HG03103 (cell line): ENCODE measurements around the gene GBGT1.

ENCODE experiments used
- ATAC-seq: cut with Tn5 transposase; IDR thresholded peaks from one replicate; pipeline ENCODE4 v1.9.1; 2021; ENCODE audit warnings: low read depth; ENCODE audit not compliant: unreplicated experiment

GBGT1 gene

DNA sequence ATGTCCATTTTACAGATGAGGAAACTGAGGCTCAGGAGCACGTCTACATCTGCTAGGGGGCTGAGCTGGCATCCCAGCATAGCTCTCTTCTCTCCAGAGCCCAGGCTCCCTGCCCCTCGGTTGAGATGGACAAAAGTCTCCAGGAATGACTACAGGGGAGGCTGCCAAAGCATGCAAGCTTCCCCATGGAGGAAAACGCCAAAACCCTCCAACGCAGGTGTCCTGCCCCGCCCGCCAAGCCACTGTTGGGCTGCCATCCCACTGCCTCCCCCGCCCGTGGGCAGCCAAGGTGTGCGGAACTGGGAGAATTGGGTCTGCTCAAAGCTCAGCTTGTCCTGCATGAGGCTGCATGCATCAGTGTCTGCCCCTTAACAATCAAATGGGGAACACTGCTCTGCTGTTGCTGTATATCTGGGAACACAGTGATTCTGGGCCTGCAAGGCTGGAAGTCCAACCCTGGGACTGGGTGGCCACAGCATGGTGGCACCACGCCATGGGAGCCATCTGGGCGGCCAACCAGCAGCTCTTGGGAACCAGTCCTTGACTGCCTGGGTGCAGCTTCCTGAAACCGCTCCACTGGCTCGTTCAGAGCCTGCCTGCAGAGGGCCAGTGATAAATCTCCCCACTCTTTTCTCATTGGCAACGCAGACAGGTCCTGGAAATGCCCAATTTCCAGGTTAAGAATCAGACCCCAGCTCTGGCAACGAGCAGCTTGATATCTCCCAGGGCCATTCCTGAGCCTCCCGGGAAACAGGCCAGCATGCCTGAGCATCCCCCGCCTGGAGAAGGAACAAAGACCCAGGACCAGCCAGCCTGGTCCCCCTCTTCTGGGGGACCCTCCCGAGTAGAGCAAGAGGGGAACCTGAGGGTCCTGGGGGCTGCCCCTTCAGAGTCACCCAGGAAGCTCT, 46.2 kb downstream of the GBGT1 start:
- no peak for ATAC-seq

DNA sequence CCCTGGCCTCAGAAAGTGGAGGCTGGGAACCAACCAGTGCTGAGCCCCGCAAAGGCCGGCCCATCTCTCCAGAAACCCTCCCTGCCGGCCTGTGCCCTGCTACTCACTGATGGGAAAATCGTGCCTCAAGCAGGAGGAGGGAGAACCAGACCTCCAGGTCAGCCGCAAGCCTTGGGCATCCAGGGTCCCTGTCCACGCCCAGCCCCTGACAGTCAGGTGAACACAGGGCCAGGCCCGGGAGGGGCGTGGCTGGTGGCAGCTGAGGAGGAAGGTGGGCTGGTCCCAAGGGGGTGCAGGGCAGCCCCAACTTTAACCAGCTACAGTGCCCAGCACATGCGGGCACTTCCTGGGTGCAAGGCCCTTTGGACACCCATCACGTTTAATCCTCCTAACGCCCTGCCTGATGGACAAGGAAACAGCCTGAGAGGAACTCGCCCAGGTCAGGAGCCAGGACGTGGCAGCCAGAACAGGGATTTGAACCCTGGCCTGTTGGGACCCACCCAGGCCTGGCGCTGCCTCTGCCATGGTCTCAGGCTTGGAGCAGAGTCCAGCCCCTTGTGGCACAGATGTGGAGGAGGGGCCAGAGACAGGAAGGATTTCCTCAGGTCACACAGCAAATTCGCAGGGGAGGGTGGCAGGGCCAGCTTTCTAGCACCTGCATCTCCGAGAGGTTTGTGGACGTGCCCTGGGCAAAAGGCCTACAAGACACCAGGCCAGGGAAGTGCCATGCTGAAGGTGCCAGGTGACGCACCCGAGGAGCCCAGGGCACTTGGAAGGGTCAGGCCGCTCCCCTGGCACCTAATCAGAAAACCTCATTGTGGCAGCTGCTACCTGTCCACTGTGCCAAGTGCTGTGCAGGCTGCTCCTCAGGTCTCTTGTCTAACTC, 47.1 kb downstream of the GBGT1 start:
- ATAC-seq, result no peak

DNA sequence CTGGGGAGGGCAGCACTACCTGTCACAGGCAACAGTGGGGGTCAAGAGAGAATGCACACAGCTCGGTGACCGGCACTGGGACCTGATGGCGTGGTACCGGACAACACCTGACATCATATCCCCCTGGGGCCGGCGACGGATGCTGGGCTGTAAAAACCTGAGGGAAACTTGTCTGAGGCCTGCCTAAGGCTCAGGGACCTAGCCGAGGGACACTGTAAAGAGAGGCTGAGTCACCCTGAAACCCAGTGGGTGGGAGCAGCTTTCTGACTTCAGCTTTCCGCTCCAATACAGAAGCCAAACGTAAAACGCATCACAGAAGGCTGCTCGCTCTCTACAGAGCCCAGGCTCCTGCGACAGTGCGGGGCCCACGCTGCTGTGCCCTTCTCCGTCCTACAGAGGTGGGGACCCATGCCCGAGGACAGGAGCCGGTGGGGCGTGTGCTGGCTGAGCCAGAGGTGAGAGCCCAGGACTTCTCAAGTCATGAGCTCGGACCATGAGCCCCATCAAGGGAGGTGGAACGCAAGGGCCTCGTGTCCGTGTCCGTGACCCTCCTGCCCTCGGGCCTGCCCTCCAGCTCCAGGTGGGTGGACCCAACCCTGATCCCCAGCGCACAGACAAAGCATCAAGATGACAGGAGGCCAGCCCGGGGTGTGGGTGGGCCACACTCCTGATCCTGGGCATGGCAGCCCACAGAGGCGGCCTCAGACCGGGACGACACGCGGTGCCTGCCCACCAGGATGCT, 47.9 kb downstream of the GBGT1 start:
- peak; percentile 76 for ATAC-seq

DNA sequence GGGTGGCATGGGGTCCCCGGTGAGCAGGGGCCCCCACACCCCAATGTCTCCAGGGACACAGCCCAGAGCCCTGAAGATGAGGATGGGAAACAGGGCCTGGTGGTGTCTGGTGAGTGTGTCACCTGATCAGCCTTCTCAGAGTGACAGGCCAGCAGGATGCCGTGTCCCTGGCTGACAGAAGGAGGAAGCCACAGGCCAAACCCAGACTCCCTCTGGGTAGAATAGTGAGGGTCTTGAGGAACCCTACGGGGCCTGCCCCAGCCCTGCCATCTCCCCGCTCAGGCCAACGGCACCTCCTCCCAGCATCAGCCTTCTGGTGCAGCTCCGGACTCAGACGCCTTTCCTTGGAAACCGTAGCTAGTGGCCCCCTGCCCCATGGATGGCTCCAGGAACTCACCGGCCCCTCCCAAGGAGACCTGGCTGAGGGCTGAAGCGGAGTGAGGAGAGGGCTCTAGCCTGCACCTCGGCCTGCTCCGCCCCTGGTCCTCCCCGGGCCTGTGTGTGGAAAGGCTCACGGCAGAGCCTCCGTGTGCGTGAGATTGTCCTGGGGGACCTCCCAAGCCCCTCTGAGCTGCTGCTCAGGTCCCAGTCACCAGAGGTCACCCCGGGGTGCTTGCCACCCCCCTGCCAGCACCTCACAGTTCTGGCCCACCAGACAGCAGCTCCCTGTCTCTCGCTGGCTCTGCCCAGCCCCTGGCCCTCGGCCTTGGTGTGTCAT, 48.7 kb downstream of the GBGT1 start:
- no peak for ATAC-seq

DNA sequence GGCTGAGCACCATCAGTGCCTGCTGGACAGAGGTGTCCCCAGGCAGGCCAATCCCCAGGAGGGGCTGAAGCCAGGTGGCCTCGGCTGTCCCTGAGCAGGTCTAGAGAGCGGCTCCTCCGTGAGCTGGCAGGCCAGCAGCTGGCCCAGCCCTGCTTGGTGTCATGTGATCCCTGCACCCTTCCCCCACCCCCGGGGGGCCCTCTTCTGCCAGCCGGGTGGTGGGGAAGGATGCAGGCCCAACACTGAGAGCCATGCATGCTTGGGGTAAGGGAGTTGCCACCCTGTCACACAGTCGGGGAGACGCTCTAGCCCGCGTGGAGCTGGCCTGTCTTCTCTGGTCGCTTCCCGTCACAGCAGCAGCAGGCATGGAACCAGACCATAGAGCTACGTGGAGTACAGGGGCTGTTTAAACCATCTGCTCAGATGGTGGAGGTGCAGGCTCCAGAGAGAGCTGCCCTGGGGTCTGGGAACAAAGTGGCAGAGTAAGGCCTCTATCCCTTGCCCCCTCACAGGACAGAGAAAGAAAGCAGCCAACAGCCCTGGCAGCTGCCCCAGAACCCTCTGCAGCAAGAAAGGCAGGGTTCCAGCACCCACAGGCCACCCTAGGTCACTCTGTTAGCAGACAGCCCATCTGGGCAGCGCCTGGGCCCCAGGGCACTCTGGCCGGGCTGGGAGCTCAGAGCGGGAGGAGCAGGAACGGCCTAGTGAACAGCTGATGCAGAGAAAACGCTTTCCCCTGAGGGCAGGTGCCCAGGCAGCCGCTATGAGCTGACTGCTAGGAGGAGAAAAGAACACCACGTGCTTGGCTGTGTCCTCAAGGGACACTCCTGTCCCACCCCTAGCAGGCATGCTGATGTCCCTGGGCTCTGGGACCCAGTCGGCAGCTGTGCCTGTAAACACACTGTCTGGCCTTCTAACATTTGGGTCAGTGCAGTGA, 49.5 kb downstream of the GBGT1 start:
- ATAC-seq, result no peak

DNA sequence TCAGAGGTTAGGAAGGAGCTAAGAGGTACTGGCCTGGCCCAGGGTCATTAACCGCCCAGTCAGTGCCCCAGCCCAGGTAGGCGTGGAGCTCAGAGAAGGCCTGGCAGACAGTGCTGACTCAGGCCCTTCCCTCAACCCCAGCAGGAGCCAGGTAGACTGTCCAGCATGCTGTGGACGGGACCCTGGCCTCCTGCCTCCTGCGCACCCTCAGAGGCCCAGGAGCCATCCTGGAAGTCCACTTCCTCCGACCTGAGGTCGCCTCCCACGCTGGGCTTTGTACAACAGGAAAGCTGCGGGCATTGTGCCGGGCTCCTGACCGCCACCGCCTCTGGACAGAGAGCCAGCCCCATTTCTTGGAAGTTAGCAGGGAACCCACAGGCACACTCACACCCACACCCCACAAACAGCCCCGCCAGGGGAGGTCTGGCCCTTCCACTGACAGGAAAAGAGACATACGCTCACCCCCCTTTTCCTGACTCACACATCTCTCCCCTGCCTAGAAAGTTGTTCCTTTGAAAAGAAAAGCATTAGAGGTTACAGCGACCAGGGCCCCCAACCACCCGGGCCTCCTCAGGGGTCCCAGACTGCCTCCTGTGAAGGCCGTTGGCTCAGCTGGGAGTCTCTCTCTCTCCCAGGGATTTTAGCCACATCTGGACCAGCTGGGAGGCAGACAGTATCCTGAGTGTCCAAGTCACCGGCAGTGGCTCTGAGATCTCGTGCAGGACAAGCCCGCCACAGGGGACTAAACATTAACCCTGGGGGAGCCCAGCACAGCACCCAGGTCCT, 50.4 kb downstream of the GBGT1 start:
- ATAC-seq, result no peak

DNA sequence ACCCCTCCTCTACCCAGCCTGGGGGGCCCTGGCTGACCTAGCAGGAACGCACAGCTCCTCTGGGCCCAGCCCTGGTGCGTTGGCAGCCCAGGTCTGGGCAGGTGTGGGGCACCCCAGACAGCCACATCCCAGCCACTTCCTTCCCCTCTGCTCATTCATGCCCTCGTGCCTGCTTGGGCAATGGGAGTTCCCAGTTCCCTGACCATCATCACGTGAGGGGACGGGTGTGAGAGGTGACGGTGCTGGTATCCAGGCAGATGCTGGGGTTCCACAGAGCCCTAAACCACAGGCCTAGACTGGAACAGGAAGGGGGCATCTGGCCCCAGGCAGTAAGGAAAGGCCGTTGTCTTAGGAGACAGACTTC, 51.1 kb downstream of the GBGT1 start:
- no peak for ATAC-seq

DNA sequence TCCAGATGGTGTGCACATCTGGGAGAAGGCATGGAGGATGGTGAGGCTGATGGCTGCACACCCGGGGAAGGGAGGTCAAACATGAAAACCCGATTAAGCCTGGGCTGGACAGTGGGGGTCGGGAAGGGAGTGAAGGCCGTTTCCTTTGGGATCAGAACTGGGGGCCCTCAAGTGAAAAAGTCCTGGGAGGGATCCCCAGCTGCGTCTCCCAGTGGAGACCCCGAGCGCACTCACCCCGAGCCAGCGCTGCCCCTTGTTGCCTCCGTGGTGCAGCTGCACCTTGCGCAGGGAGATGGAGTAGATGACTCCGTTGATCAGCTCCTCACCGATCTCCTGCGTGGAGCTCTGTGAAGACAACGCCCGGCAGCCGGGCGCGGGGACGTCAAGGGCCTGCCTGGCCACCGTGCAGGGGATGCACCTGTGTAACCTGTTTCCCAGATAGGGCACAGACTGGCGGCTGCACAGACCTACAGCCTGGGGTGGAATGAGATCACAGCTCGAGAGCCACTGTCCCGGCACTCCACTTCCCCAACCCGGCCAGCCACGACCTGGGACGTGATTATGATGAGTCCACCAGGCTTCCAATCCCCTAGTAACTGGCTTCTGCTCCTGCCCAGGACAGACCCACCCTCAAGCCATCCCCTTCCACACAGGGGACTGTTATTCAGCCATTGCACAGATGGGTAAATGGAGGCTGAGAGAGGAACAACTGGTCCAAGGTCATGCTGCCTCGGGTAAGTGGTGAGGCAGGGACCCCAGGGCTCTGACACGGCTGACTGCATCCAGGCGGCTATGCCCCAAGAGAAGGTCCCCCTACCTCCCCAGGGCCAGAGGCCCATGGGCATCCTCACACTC, 51.7 kb downstream of the GBGT1 start:
- ATAC-seq, result no peak

DNA sequence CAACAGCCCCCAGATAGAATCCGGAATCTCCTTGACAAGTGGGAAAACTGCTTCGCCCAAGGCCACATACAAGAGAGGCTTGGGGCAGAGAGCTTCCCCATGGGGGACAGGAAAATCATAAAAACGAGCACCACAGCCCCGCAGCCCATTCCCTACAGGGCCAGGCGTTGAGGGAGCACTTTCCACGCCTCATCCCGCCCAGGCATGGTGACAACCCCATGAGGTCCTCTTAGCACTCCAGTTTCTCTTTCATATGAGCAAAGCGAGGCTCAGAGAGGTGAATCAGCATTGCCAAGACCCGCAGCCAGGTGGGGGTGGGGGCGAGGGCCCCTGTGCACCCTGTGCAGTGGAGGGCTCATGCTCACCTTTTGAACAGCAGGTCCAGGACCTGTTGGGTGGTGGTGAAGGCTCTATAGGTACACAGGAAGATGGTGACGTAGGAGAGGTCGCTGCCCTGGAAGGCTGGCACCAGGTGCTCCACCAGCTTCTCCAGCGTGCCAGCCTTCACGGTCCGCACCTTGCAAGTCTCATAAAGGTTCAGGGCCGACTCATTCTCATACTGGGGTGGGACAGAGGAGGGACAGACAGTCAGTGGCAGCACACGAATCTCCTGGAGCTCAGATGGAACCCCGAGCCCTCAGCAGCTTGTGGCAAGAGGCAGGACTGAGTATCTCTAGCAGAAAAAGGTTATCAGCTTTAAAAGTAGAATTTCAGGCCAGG, 53.6 kb downstream of the GBGT1 start:
- ATAC-seq, result no peak

DNA sequence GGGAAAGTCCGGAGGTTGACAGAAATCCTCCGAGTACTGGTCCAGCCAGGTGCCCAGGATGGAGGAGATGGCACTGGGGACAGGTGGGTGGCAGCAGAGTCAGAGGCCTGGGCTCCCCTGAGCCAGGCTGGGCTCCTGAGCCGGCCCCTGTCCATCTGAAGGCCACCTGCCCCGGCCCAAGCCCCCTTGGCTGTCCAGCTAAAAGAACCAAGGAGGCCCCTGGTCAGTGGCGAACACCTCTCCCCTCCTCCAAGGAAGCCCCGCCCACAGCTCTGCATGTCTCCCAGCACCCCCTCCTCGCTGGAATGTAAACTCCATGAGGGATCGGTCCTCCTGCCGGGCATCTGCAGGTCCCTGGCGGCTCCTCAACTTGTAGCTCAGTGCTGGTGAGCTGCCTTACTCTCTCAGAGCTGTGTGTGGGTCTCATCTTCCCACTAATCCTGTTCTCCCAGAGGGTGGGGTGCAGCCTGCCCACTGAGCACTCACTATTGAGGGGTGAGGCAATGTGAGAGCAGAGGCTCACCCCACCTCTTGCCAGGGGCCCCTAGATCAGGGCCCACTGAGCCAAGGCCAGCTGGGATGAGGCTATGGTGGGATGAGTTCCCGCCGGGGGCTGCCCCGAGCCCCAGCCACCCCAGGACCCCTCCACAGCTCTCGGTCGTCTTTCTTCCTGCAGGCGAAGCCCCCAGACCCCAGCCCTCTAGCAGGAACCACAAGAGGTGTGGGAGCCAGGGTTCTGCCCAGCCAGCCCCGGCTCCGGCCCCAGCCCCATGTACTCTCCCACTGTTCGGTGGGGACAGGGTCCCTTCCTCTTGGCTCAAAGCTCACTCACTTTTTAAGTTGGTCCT, 54.7 kb downstream of the GBGT1 start:
- no peak for ATAC-seq

DNA sequence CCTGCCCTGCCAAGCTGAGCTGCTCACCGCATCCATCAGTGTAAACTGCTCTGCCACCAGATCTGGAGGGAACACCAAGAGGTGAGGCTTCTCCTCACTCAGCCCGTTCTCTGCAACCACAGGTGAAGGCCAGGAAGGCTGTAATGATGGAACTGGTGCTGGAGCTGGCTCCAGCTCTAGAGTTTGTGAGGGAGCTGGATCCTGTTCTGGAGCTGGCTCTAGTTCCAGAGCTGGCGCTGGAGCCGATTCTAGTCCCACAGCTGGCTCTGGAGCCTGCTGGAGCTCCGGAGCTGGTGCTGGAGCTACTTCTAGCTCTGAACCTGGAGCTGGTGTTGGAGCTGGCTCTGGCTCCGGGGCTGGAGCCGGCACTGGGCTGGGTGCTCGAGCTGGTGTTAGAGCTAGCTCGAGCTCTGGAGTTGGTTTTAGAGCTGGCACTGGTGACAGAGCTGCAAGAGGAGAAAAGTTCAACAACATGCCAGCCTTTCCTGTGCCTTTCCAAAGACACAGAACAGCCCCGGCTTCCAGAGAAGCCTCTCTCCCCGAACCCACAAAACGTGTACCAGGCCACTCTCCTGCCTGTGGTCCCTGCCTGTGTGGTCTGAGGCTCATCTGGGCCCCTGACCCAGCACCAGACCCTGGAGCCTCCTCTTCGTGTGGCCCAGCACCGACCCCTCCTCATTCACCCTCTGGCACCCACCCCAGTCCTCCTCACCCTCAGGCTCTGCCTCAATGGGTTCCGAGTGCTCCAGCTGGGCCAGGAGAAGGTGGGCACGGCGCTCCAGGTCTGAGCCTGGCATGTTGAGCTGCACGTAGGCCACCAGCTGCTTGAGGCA, 55.5 kb downstream of the GBGT1 start:
- ATAC-seq, result no peak

DNA sequence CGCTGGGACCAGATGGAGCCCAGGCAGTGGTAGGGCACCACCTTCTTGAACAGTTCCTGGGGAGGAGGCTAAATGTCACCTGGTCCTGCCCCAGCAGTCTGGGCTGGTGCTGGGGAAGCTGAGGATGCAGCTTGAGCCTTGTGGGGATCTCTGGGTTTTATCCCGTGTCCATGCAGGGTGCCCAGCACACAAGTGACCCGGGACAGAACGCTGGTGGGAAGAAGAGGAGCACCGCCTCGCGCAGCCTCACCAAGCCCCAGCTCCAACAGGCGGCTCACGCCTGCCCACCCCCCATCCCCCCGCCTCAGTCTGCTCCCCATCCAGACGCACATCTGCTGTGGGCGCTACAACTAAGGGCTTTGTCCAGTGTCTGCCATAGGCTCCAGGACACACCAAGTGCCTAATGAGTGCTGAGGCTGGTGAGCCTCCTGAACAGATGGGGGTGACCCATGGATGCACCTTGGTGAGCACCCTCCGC, 56.4 kb downstream of the GBGT1 start:
- no peak for ATAC-seq

DNA sequence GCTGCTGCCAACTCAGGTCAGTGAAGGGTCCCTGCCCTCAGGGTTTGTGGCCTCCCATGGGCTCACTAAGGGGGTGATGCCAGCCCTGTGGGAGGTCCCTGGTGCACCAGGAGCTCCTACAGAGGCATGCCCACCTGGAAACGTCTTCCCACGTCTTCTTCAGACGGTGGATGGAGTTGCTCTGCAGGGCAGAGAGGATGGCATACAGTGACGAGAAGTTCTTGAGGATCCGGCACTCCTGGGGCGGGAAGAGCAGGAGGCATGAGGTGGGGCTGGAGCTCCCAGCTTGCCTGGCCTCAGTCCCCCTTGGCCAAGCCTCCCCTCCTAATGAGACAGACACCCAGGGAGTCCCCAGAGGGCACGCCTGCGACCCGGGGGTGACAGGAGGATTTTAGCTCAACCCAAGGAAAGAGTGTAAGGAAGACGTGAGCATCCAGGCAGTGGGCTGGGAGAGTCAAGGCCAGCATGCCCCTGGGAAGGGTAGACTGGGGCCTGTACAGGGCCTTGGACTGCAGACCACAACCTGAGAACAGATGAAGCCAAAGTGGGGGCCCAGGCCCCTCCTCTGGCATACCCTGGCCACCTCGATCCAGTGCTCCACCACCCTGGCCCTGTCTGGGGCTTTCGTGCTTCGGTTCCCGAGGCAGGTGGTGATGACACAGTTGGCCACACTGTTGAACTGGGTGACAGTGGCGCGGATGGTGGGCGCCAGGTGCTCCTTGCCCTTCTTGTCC, 57.0 kb downstream of the GBGT1 start:
- no peak for ATAC-seq

DNA sequence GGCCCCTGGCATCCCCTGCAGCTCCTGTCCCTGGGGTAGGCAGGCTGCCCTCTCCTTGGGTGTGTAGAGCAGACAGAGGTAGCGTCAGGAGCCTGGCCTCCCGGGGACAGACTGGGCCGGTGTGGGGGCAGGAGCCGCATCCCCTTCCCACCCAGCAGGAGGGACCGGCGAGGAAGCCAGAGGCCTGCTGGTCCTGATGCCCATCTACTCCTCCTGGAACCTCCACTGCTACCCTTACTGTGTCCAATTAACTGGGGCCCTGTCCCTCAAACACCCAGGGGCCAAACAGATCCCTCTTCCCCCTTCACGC, 58.3 kb downstream of the GBGT1 start:
- ATAC-seq, result no peak
